TTC549 (cell line): Measurements from ENCODE around the gene PADI2.

Experiments
- FAIRE-seq: peaks from 2 replicates; lab custom pipeline; 2012; peaks lifted over from hg19 to GRCh38; lab: Jason Lieb, UNC

The PADI2 gene

GRCh38 chr1:17053685-17054410 lies 65.4 kb downstream of the PADI2 start, which contains the start of gene SDHB:
SDHB (minus strand) TSS chr1:17054032; CDS start chr1:17054019, 13 bp downstream.
- peak; percentile 94 for FAIRE-seq

GRCh38 chr1:17053086-17053684 lies 66.1 kb downstream of the PADI2 start:
- FAIRE-seq, result no peak

DNA sequence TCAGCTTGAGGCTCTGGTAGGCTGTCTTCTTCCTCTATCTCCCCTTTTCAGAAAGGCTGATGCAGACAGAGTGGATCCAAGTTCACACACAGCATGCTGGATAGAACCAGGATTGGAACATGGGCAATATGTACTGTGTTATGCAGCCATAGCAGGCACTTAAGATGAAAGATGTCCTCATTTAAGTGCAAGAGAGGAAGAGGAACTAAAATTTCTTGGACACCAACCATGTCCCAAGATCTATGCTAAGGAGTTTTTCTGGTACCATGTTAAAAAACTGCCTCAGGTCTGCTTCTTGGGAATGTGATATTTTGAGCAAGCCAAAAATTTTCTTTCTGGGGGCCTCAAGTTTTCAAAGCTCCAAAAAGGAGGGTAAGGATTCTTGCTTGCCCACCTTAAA lies 66.6 kb downstream of the PADI2 start:
- no peak for FAIRE-seq

DNA sequence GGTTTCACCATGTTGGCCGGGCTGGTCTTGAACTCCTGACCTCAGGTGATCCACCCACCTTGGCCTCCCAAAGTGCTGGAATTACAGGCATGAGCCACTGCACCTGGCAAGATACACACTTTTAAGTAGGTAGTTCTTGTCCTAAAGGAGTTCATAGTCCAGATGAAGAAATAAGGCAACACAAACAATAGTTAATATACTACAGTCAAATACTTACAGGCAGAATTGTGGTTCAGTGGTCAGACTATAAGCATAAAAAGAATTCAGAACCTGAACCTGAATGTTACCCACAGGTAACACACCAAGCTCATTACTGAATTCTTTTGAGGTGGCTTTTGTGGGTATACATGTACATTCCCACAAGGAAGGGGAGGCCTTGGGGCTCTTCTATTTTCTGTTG lies 67.2 kb downstream of the PADI2 start:
- FAIRE-seq, result no peak

DNA sequence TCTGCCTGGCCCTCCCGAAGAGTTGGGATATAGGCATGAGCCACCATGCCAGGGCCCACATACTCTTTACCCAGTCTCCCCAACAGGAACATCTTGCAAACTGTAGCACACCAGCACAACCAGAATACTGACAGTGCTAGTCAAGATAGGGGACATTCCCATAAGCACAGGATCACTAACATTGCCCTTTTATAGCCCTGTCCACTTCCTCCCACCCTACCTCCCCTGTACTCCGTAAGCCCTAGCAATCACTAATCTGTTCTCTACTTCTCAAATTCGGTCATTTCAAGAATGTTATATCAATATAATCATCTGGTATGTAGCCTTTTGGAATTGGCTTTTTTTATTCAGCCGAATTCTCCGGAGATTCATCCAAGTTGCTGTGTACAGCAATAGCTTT lies 71.3 kb downstream of the PADI2 start:
- no peak for FAIRE-seq

GRCh38 chr1:17046334-17046657 lies 73.0 kb downstream of the PADI2 start:
- no peak for FAIRE-seq

- FAIRE-seq, result peak; percentile 95
Measured at GRCh38 chr1:17045634-17046333, 73.5 kb downstream of the PADI2 start.

GRCh38 chr1:17045150-17045549 lies 74.1 kb downstream of the PADI2 start:
- no peak for FAIRE-seq

DNA sequence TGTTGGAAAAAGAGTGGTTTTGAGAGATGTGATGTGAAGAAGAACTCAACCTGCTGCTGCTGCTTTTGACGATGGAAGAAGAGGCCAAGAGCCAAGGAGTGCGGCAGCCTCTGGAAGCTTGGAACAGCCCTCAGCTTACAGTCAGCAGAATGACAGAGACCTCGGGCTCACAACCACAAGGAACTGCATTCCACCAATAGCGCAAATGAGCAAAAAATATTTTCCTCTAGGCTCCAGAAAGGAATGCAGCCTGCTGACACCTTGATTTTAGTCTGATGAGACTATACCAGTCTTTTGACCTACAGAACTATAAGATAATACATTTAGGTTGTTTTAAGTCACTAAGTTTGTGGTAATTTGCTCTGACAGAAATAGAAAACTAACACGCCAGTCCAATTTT lies 75.6 kb downstream of the PADI2 start:
- no peak for FAIRE-seq

DNA sequence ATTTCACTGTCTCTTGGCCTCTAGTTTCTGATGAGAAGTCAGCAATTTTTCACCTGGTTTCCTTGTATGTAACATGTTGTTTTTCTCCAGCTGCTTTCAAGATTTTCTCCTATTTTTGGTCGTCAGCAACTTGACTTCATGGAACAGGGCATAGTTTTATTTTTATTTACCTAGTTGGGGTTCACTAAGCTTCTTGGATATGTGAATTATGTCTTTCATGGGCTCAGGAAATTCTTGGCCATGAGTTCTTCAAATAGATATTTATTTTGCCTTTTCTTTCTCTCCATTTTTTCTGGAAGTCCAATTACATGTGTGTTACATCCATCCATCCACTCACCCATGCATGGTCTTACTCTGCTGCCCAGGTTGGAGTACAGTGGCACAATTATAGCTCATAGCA lies 79.1 kb downstream of the PADI2 start:
- FAIRE-seq, result no peak

GRCh38 chr1:17039522-17039921 lies 79.7 kb downstream of the PADI2 start:
- FAIRE-seq, result no peak

DNA sequence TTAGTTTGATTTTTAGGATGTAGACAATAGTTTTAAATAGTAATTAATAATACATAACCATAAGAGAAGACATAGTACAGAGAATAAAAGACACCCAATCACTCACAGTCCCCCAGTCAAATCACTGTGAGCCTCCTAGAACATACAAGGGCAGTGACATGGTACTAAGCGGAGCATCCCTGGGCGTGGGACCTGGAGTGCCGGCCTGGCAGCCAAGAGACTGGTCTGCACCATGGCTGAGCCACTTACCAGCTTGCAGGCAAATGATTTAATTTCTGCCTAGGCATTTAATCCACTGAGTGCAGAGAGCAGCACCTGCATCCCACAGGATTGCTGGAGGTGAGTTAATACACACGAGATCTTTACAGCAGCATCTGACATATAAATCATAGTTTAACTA lies 85.8 kb downstream of the PADI2 start:
- no peak for FAIRE-seq

- no peak for FAIRE-seq
Measured at GRCh38 chr1:17032741-17033140, 86.5 kb downstream of the PADI2 start.

GRCh38 chr1:17031436-17031835 lies 87.8 kb downstream of the PADI2 start:
- FAIRE-seq, result no peak

GRCh38 chr1:17030206-17030605 lies 89.0 kb downstream of the PADI2 start:
- FAIRE-seq, result no peak

DNA sequence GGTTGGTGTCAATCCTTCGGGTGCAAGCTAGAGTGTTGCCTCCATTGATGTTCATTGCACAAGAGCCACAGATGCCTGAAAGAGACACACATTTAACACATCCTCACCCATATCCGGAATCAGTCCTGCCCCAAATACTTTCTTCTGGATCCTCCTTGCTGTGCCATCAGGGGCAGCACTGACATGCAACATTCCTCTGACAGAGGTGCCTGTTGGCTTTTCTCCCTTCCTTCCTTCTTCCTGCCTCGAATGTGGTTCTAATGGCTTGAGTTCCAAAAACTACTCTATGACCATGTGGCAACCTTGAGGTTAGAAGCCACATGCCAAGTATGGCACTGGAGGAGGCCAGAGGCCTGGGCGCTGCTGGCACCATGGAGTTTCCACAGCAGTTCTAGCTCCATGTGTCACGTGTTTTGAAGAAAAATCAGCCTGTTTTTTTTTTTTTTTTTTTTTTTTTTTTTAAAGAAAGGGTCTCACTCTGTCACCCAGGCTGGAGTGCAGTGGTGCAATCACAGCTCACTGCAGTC lies 90.5 kb downstream of the PADI2 start:
- FAIRE-seq, result no peak

- no peak for FAIRE-seq
Measured at GRCh38 chr1:17027900-17028299, 91.4 kb downstream of the PADI2 start.

GRCh38 chr1:17027403-17027802 lies 91.8 kb downstream of the PADI2 start:
- no peak for FAIRE-seq

DNA sequence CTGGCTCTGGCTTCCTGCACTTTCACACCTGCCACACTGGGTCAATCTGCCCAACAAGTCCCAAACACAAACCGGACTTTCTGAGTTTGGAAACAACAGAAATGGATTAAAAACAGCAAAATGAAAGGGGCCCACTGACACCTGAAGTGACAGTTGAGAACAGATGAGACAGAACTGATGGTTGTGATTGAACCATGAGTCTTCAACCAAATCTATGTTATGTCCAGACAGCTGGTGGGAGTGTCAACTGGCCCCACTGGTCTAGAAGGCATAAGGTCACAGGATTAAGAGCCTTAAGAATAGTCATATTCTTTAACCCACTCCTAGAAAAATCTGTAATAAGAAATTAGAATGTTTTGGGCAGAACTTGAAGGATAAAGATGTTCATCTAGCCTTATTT lies 94.5 kb downstream of the PADI2 start:
- no peak for FAIRE-seq

GRCh38 chr1:17023573-17023972 lies 95.7 kb downstream of the PADI2 start:
- FAIRE-seq, result no peak

- FAIRE-seq, result no peak
Measured at GRCh38 chr1:17023102-17023501, 96.1 kb downstream of the PADI2 start.

DNA sequence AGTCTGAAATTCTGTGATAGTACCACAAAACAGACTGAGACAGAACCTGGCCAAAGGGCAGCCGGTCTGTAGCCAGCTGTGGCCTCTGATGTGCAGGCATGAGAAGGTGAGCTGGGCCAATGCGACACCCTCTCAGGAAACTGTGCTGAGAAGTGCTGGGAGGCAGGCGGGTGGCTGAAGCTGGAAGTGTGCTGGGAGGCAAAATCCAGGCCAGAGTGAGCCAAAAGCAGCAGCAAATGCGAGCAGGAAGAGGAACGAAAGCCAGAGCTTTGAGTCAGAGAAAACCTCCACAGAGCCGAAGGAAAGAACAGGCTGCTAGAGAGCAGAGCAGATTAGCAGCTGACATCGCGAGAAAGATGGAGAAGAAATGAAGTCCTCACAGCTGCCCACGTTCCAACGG lies 97.4 kb downstream of the PADI2 start:
- FAIRE-seq, result no peak

DNA sequence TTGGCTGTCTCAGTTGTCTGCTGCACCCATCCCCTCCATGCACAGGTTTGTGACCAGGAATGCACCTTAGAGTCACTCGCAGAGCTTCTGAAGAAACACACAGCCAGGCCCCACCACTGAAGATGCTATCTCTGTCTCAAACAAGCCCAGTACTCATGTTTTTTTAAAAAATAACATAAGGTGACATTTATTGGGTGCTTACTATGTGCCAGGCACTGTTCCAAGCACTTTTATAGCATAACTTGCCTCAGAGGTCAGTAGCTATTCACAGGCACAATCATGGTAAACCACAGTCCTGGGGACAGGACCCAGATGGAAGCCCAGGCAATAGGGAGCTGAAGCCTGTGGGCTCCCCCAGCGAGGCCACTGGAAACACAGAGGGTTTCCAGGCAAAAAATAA lies 98.7 kb downstream of the PADI2 start:
- no peak for FAIRE-seq

- no peak for FAIRE-seq
Measured at GRCh38 chr1:17018849-17019248, 100.4 kb downstream of the PADI2 start.
